Activated naive CD8-positive, alpha-beta T cell treated with anti-CD3 and anti-CD28 coated beads for 36 hours (primary cell): ENCODE results near the gene ZNF513. TPM values are rescaled to one million over a fixed set of nuclear protein-coding genes. Genes with fewer than 3 reads are reported as not detected.
"Not testable (repeated sequence)": the region's sequence is repeated elsewhere in the genome, so short reads cannot be mapped to it uniquely, and the experiment has no call there.

ENCODE experiments used
- DNase-seq: peaks from one replicate; pipeline ENCODE4 v3.0.0; 2021
- H3K27ac Mint-ChIP-seq: one replicate; pipeline ENCODE4 v1.8.0; 2022; ENCODE audit warnings: mild to moderate bottlenecking, moderate library complexity, mixed read lengths
- H3K27me3 Mint-ChIP-seq: one replicate; pipeline ENCODE4 v1.8.0; 2022; ENCODE audit warnings: mild to moderate bottlenecking, mixed read lengths
- H3K36me3 Mint-ChIP-seq: one replicate; pipeline ENCODE4 v1.8.0; 2021; ENCODE audit warnings: mild to moderate bottlenecking, mixed read lengths
- H3K4me1 Mint-ChIP-seq: one replicate; pipeline ENCODE4 v1.8.0; 2021; ENCODE audit warnings: mixed read lengths
- H3K4me3 Mint-ChIP-seq: one replicate; pipeline ENCODE4 v1.8.0; 2022; ENCODE audit warnings: mild to moderate bottlenecking, moderate library complexity, mixed read lengths
- H3K9me3 Mint-ChIP-seq: one replicate; pipeline ENCODE4 v1.8.0; 2022; ENCODE audit warnings: mixed read lengths
- total RNA-seq, 2 experiments: library from RNA; stranded (reverse); gene quantifications; one replicate each; pipeline ENCODE4 v1.2.3, GENCODE V29; 2021

ZNF513 gene
- total RNA-seq, result 1 to 10 TPM; 8.3 to 9.9 TPM

DNA sequence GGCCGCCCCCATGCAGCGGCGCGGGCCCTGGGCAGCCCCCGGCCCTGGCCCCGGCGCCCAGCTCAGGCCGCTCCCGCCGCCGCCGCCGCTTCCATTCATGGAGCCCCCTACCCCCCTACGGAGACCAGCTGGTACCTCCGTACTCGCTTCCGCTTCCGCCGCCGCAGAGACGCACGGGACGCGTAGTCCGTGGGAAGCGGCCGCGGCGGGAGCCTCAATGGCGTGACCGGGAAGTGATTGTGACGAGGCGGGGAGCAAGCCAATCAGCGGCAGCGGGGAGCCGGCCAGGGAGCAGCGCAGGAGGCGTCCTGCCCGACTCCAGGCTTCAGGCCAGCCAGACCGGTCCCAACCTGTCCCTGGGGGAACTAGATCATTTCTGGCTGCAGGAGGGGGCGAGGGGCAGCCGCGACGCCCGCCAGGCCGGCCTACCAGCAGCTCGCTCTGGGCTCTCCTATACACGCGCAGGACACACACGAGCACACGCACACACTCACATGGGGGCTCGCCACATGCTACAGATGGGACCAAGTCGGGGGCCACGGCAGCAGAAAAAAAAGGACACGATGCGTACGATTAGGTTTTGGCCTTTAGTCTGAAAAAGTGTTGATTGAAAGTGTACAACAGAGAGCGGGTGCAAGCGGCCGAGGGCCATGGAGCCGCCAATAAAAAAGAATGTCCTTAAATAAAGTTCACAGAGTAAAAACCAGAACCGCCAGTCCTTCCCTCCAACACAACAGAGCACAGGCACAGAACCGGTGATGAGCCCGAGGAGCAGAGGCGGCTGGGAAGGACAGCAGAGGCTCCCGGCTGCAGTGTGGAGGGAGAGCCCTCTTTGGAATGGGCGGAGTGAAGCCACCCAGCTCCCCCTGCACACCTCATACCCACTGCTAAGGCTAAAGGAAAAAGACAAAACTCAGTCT lies at the start of gene ZNF513:
ZNF513 (minus strand) TSS at position 109 of the 920 bp plus-strand sequence. CDS start 208 bp downstream, outside the sequence.
- Mint-ChIP-seq H3K4me3 (peak within 1 kb of the TSS; percentile 91), H3K9me3 (no peaks in the 10 kb centered on the region), H3K4me1 (peaks cover 32% of the 10 kb centered on the region), H3K27me3 (no peaks in the 10 kb centered on the region), H3K27ac (peak within 1 kb of the TSS; percentile 97), H3K36me3 (peaks cover 42% of the 10 kb centered on the region)
- DNase-seq, result peak; percentile 89

DNA sequence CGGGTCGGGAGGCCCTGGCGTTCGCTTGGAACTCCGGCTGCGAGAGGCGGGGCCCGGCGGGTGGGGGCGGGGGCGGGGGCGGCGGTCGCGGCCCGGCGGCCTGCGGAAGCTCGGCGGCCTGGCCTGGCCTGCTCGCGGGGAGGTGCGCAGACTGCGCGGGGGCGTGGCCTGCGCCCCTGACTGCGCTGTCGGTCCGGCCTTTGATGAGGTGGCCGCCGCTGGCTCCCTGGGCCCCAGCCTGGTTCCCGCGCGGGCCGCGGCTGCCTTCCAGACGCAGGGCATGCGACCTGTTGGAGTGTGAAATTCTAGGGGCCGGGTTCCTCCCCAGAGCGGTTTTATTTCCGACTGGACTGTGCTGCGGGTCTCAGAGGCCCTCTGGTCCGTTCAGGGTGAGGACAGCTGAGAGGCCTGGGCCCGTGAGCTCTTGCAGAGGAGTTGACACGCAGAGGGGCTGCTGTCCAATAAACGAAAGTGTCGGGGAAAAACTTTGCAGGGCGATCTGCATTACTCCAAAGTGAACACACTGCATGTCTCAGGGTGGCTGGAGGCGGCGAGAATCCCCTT lies 48.5 kb upstream of the ZNF513 start:
- H3K9me3 Mint-ChIP-seq, result no peaks in the 10 kb centered on the region
- DNase-seq, result peak; percentile 89
- peak overlapping the region; percentile 95 for H3K27ac Mint-ChIP-seq
- H3K36me3 Mint-ChIP-seq, result peaks cover 13% of the 10 kb centered on the region
- H3K4me1 Mint-ChIP-seq, result peaks cover 30% of the 10 kb centered on the region
- H3K4me3 Mint-ChIP-seq, result peak overlapping the region; percentile 98
- H3K27me3 Mint-ChIP-seq, result no peaks in the 10 kb centered on the region

DNA sequence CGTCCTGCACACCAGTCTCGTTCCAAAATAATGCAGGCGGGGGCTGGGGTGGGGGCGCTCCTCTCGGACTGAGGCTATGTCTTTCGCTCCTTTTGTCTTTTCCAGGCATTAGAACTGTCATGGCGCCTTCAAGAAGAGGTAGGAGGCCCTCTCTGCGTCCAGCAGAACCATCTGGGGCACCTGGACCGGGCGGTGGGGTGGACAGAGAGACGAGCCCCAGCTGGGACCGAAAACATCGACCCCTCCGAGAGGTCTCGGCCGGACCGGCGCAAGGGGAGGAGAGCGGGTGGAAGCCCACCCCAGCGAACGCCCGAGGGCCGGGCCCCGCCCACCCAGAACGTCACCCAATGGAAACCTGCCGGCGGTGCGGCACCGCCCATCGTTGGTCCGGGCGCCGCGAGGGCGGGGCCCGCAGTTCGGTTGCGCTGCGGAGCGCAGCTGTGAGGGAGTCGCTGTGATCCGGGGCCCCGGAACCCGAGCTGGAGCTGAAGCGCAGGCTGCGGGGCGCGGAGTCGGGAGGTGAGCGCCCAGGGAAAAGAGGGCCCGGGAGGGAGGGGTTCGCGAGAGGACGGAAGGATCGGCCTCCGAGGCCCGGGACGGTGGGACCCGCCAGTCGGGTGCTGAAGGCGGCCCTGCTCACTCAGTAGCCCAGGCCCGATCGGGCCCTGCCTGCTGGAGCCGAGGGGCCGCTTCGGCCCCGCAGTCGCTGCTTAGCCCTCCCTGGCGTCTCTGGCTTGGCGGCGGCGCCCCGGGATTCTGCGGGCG lies 47.9 kb upstream of the ZNF513 start, which contains the start of gene NRBP1:
NRBP1 (plus strand) TSS at position 419 of the 765 bp plus-strand sequence. CDS start 4,643 bp downstream, outside the sequence.
- DNase-seq, result peak; percentile 96
- Mint-ChIP-seq H3K4me1 (peaks cover 30% of the 10 kb centered on the region), H3K27me3 (no peaks in the 10 kb centered on the region), H3K4me3 (peak within 1 kb of the TSS; percentile 98), H3K9me3 (no peaks in the 10 kb centered on the region), H3K27ac (peak within 1 kb of the TSS; percentile 98), H3K36me3 (peaks cover 10% of the 10 kb centered on the region)

DNA sequence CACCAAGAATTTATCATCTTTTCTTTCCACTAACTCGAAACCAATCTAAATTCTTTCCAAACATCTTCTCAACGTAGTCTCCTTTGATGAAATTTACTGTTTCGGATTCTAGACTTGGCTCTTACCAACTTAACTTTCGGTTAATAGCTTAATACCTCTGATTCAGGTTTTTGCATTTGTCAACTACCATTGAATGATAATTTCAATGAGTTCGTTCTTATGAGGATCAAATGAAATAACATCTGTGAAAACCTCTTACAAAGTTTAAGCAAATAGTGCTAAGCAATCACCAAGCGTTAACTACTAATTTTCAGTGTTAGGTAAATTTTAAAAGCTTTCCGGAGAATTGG lies 47.3 kb upstream of the ZNF513 start:
- Mint-ChIP-seq H3K27ac (peak overlapping the region; percentile 98), H3K4me3 (peak overlapping the region; percentile 98), H3K4me1 (peaks cover 28% of the 10 kb centered on the region), H3K36me3 (peaks cover 7% of the 10 kb centered on the region), H3K9me3 (no peaks in the 10 kb centered on the region), H3K27me3 (no peaks in the 10 kb centered on the region)
- DNase-seq, result no peak

DNA sequence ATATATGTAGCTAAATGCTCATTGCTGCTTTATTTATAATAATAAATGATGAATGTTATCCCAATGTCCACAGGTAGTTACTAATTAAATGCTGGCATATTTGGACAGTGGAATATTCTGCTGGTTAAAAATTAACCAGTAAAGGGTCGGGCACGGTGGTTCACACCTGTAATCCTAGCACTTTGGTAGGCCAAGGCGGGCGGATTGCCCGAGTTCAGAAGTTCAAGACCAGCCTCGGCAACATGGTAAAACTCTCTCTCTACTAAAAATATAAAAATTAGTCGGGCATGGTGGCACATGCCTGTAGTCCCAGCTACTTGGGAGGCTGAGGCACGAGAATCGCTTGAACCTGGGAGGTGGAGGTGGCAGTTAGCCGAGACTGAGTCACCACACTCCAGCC lies 44.5 kb upstream of the ZNF513 start:
- H3K36me3 Mint-ChIP-seq, H3K4me3 Mint-ChIP-seq, H3K27me3 Mint-ChIP-seq, DNase-seq, H3K9me3 Mint-ChIP-seq, H3K27ac Mint-ChIP-seq: not testable (repeated sequence)
- H3K4me1 Mint-ChIP-seq, result peaks cover 16% of the 10 kb centered on the region

DNA sequence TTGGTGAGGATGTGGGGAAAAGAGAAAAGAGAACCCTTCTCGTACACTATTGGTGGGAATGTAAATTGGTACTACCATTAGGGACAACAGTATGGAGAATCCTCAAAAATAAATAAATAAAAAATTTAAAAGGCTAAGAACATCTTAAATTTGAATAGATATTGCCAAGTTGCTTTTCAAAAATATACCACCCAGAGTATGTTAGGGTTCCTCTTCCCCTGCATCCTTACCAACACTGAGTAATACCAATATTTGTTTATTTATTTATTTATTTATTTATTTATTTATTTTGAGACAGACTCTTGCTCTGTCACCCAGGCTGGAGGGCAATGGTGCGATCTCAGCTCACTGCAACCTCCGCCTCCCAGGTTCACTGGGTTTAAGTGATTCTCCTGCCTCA lies 42.4 kb upstream of the ZNF513 start:
- H3K9me3 Mint-ChIP-seq, result no peaks in the 10 kb centered on the region
- no peak for DNase-seq
- H3K36me3 Mint-ChIP-seq, result no peaks in the 10 kb centered on the region
- no peak overlapping the region for H3K4me3 Mint-ChIP-seq
- H3K4me1 Mint-ChIP-seq, result peaks cover 8% of the 10 kb centered on the region
- no peaks in the 10 kb centered on the region for H3K27me3 Mint-ChIP-seq
- no peak overlapping the region for H3K27ac Mint-ChIP-seq

DNA sequence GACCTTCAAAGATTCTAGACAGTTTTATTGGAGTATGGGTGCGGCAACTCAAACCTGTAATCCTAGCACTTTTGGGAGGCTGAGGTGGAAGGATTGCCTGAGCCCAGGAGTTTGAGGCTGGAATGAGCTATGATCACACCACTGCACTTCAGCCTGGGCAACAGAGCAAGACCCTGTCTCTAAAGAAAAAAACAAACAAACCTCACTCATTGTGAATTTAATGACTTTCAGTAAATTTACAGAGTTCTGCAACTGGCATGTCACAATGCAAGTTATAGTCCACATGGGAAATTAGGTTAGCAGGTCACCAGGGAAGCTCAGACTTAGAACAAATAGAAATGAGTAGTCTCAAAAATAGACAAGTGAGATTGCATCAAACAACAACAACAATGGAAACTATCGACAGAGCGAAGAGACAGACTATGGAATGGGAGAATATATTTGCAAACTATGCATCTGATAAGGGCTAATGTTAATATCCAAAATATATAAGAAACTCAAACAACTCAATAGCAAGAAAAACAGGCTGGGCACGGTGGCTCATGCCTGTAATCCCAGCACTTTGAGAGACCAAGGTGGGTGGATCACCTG lies 41.2 kb upstream of the ZNF513 start:
- H3K4me3 Mint-ChIP-seq, result no peak overlapping the region
- no peaks in the 10 kb centered on the region for H3K36me3 Mint-ChIP-seq
- no peak overlapping the region for H3K27ac Mint-ChIP-seq
- DNase-seq, result no peak
- H3K4me1 Mint-ChIP-seq, result no peaks in the 10 kb centered on the region
- no peaks in the 10 kb centered on the region for H3K9me3 Mint-ChIP-seq
- no peaks in the 10 kb centered on the region for H3K27me3 Mint-ChIP-seq

- DNase-seq, result no peak
- H3K27me3 Mint-ChIP-seq, result no peaks in the 10 kb centered on the region
- no peak overlapping the region for H3K4me3 Mint-ChIP-seq
- H3K9me3 Mint-ChIP-seq, result no peaks in the 10 kb centered on the region
- no peaks in the 10 kb centered on the region for H3K36me3 Mint-ChIP-seq
- no peak overlapping the region for H3K27ac Mint-ChIP-seq
- H3K4me1 Mint-ChIP-seq, result no peaks in the 10 kb centered on the region
These were observed 40.5 kb upstream of the ZNF513 start for GRCh38 chr2:27420996-27421395.

GRCh38 chr2:27416151-27416550 lies 35.6 kb upstream of the ZNF513 start:
- H3K36me3 Mint-ChIP-seq, result no peaks in the 10 kb centered on the region
- DNase-seq, result no peak
- H3K9me3 Mint-ChIP-seq, result peaks cover 2% of the 10 kb centered on the region
- H3K27ac Mint-ChIP-seq, result no peak overlapping the region
- H3K27me3 Mint-ChIP-seq, result peaks cover 4% of the 10 kb centered on the region
- H3K4me3 Mint-ChIP-seq, result no peak overlapping the region
- H3K4me1 Mint-ChIP-seq, result no peaks in the 10 kb centered on the region

GRCh38 chr2:27412419-27413152 lies 32.1 kb upstream of the ZNF513 start:
- Mint-ChIP-seq H3K27ac (no peak overlapping the region), H3K4me3 (no peak overlapping the region), H3K9me3 (peaks cover 2% of the 10 kb centered on the region)

DNA sequence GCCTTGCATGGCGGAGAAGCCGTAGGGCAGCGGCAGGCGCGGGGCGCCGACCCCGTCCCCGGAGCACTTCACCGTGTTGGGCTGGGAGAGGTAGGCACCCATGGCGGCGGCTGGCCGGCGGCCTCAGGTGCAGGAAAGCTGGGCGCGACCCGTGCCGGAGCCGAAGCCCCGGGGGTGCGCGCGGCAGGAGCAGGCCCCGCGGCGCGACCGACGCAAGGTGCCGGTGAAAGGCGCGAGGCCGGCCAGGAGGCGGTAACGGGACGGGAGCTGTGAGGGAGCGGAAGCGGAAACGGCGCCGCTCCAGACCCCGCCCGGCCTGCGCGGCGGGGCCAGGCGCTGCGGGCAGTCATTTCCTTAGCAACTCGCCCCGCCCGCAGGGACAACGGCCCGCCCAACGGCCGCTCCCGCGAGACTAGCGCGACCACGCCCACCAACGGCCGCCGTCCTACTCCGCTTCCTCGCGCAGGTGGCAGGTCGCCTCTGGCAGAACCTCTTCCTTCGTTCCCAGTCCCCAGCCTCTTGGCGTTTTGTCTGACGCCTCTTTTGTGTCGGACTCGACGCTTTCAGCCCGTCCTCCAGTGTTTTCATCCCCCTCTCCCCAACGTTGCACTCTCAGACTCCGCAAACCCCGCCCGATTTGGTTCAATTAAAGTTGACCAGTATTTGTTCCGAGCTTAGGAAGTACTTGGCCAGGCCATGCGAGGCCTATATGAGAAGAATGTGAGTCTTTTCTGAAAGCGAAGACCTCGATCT lies 29.0 kb upstream of the ZNF513 start, which contains the start of gene PPM1G:
PPM1G (minus strand) TSS at position 271 of the 753 bp plus-strand sequence; CDS start at position 102, 169 bp downstream.
- peak; percentile 98 for DNase-seq
- H3K27me3 Mint-ChIP-seq, result peaks cover 4% of the 10 kb centered on the region
- H3K4me1 Mint-ChIP-seq, result peaks cover 23% of the 10 kb centered on the region
- peak within 1 kb of the TSS; percentile 94 for H3K4me3 Mint-ChIP-seq
- H3K27ac Mint-ChIP-seq, result peak within 1 kb of the TSS; percentile 93
- peaks cover 24% of the 10 kb centered on the region for H3K36me3 Mint-ChIP-seq
- peaks cover 2% of the 10 kb centered on the region for H3K9me3 Mint-ChIP-seq

More at GRCh38 chr2:27412419-27413152, 32.1 kb upstream of the ZNF513 start:
- Mint-ChIP-seq H3K36me3 (peaks cover 11% of the 10 kb centered on the region), H3K27me3 (peaks cover 4% of the 10 kb centered on the region), H3K4me1 (peaks cover 12% of the 10 kb centered on the region)
- DNase-seq, result no peak

GRCh38 chr2:27408601-27409320 lies 28.2 kb upstream of the ZNF513 start:
- peak overlapping the region; percentile 94 for H3K4me3 Mint-ChIP-seq
- peak; percentile 44 for DNase-seq
- peaks cover 26% of the 10 kb centered on the region for H3K36me3 Mint-ChIP-seq
- peaks cover 2% of the 10 kb centered on the region for H3K9me3 Mint-ChIP-seq
- peaks cover 4% of the 10 kb centered on the region for H3K27me3 Mint-ChIP-seq
- H3K27ac Mint-ChIP-seq, result peak overlapping the region; percentile 79
- H3K4me1 Mint-ChIP-seq, result peaks cover 25% of the 10 kb centered on the region
